Suprapubic skin (tissue), 4 donors: Measurements from ENCODE around the gene PLXNA2. TPM values are rescaled to one million over a fixed set of nuclear protein-coding genes. Genes with fewer than 3 reads are reported as not detected.

Source experiments
- DNase-seq, 2 donors: peaks; one replicate each; pipeline ENCODE4 v3.0.0-alpha.2; 2019; ENCODE audit warnings: low spot score in 2 of 2
- H3K27ac ChIP-seq: fragments of 200-600 bp; sonication (generic); one replicate; pipeline ENCODE4 v1.5.1; 2019
- H3K27me3 ChIP-seq: fragments of 200-600 bp; sonication (generic); one replicate; pipeline ENCODE4 v1.5.1; 2019
- H3K36me3 ChIP-seq: fragments of 200-600 bp; sonication (generic); one replicate; pipeline ENCODE4 v1.5.1; 2019
- H3K4me1 ChIP-seq: fragments of 200-600 bp; sonication (generic); one replicate; pipeline ENCODE4 v1.5.1; 2019
- H3K4me3 ChIP-seq: fragments of 200-600 bp; sonication (generic); one replicate; pipeline ENCODE4 v1.5.1; 2019; ENCODE audit warnings: mild to moderate bottlenecking
- H3K9me3 ChIP-seq: fragments of 200-600 bp; sonication (generic); one replicate; pipeline ENCODE4 v1.5.1; 2019
- CTCF ChIP-seq, 2 donors: fragments of 200-600 bp in 1 of 2; fragments of 450-650 bp in 1 of 2; sonication (generic) in 1 of 2; IDR thresholded peaks; one replicate each; pipeline ENCODE4 v1.5.1; 2016 to 2019; ENCODE audit warnings: antibody characterized with exemption in 2 of 2, mild to moderate bottlenecking in 1 of 2, moderate library complexity in 1 of 2
- EP300 ChIP-seq: sonication (generic); formaldehyde crosslinking; IDR thresholded peaks from one replicate; pipeline ENCODE4 v1.6.1; 2017; ENCODE audit warnings: antibody characterized with exemption
- POLR2A ChIP-seq, 2 donors: fragments of 450-650 bp; IDR thresholded peaks; one replicate each; pipeline ENCODE4 v1.6.1; 2017; ENCODE audit warnings: antibody characterized with exemption in 2 of 2, mild to moderate bottlenecking in 2 of 2, moderate library complexity in 2 of 2
- POLR2AphosphoS5 ChIP-seq, 3 donors: sonication (generic); formaldehyde crosslinking; IDR thresholded peaks; one replicate each; pipeline ENCODE4 v1.6.1; 2017; ENCODE audit warnings: antibody characterized with exemption in 3 of 3
- WGBS: methylation state at CpG from one replicate; pipeline ENCODE4 v1.1.5; 2018; 5-methylcytosine and 5-hydroxymethylcytosine counted together
- total RNA-seq, 4 donors: library from RNA; depleted of rRNA; stranded (reverse); fragments of >200 nt; gene quantifications; one replicate each; pipeline ENCODE4 v1.1.0, GENCODE V29; 2016

Gene PLXNA2
- total RNA-seq, 4 donors from 2014 or later, result 35.3 to 53.9 (median 45.7) TPM

- Histone ChIP-seq H3K27ac (no peak overlapping the region), H3K9me3 (no peaks in the 10 kb centered on the region), H3K4me1 (no peaks in the 10 kb centered on the region), H3K27me3 (peaks cover 9% of the 10 kb centered on the region), H3K4me3 (no peak overlapping the region), H3K36me3 (no peaks in the 10 kb centered on the region)
- 95% methylated on average over 4 of the region's 4 CpGs for WGBS
- DNase-seq, result no peak
- TF ChIP-seq CTCF (IDR thresholded peaks at IDR 0.05) (no peak), EP300 (no peak), POLR2A (IDR thresholded peaks at IDR 0.05) (no peak), POLR2AphosphoS5 (IDR thresholded peaks at IDR 0.05) (no peak)
These were observed 44.3 kb upstream of the PLXNA2 start for GRCh38 chr1:208288495-208288894.

DNA sequence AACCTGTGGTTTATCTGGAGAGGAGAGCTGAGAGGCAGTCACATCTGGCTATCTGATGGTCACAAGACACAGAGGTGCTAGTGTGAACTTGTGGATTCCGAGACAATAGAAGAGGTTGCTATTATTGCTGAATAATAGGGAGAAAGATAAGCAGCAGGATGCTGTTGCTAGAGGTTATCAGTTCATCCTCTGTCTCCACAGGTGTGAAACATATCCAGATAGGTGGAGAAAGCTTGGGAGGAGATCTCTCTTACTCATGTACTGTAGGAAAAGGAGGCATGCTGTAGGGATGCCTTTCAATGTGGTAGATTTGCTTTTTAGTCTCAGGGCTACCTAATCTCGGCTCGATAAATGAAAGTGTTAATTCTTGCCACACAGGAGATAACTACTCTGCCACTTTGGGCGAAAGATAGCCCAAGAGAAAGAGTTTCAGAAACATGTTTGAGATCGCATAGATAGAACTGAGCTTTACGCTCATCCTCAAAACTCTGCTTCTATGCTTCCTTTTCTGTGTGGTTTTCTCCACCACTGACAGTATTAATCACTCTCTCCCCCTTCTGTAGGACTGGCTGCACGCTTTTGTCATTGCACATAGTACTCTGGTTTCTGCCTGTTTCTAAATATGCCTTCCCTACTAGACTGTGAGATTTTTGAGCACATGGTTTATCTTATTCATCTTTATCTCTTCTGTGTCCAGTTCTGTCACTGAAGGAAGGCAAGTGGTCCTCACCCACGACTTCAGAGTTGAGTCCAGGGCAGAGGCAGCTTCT, 36.7 kb upstream of the PLXNA2 start:
- Histone ChIP-seq H3K4me1 (no peaks in the 10 kb centered on the region), H3K4me3 (no peak overlapping the region), H3K36me3 (no peaks in the 10 kb centered on the region), H3K9me3 (no peaks in the 10 kb centered on the region), H3K27ac (no peak overlapping the region), H3K27me3 (peaks cover 12% of the 10 kb centered on the region)
- WGBS, result 76% methylated on average over 8 of the region's 8 CpGs
- no peak for DNase-seq
- TF ChIP-seq EP300 (no peak), POLR2A (IDR thresholded peaks at IDR 0.05) (no peak), CTCF (IDR thresholded peaks at IDR 0.05) (no peak), POLR2AphosphoS5 (IDR thresholded peaks at IDR 0.05) (no peak)

- WGBS, result 68% methylated on average over 11 of the region's 11 CpGs
- no peak for DNase-seq
These were observed 35.8 kb upstream of the PLXNA2 start for GRCh38 chr1:208279826-208280588.

DNA sequence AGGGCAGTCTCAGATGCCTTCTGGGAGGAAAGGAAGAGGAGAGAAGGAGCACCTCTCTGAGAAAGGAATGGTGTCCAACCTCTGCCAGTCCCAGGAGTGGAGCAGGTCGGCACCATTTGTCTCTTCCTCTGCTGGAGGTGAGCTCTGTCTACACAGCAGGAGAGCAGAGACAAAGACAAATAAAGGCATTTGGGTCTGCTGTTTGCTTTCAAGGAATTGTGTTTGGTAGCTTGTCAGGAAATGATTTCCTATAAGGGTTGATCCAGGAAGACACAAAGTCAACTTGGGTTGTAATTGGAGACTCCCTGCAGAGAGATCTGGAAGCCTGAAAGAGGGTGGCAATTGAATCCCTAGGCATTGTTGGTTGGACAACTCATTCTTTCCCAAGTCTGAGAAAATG, 34.5 kb upstream of the PLXNA2 start:
- H3K4me3 ChIP-seq, result no peak overlapping the region
- no peak overlapping the region for H3K27ac ChIP-seq
- H3K4me1 ChIP-seq, result no peaks in the 10 kb centered on the region
- no peaks in the 10 kb centered on the region for H3K9me3 ChIP-seq
- DNase-seq, result no peak
- peaks cover 14% of the 10 kb centered on the region for H3K27me3 ChIP-seq
- WGBS, result 47% methylated on average over 1 of the region's 1 CpG
- no peaks in the 10 kb centered on the region for H3K36me3 ChIP-seq
- TF ChIP-seq EP300 (no peak), POLR2AphosphoS5 (IDR thresholded peaks at IDR 0.05) (no peak), POLR2A (IDR thresholded peaks at IDR 0.05) (no peak), CTCF (IDR thresholded peaks at IDR 0.05) (no peak)

More at GRCh38 chr1:208279826-208280588, 35.8 kb upstream of the PLXNA2 start:
- Histone ChIP-seq H3K36me3 (no peaks in the 10 kb centered on the region), H3K27ac (no peak overlapping the region), H3K4me1 (no peaks in the 10 kb centered on the region), H3K4me3 (no peak overlapping the region), H3K9me3 (no peaks in the 10 kb centered on the region), H3K27me3 (peaks cover 12% of the 10 kb centered on the region)
- TF ChIP-seq POLR2AphosphoS5 (IDR thresholded peaks at IDR 0.05), result no peak
- TF ChIP-seq EP300, result no peak
- no peak for TF ChIP-seq POLR2A (IDR thresholded peaks at IDR 0.05)
- no peak for TF ChIP-seq CTCF (IDR thresholded peaks at IDR 0.05)
